T-helper 22 cell (primary cell): Measurements from ENCODE around the gene GALNT17.

Experiments
- DNase-seq: peaks from one replicate; pipeline ENCODE4 v3.0.0-alpha.2; 2020; ENCODE audit warnings: low read depth

Gene GALNT17

DNA sequence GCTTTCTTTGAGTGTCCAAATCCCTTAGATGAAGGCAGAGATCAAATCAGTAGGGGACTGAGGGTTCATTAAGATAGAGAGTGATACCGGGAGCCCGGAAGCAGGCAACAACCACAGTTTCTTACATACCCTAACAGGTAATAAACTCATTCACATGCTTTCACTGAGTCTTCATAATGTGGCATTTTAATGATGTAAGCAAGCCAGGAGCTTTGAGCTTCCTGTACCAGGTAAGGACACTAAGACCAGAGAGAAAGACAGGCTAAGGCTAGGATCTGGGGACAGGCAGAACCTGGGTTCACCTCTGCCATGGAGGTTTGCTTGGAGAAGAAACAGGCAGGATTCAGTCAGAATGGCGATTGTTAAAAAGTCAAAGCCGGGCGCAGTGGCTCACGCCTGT is 618.3 kb downstream of the GALNT17 start:
- DNase-seq, result no peak

DNA sequence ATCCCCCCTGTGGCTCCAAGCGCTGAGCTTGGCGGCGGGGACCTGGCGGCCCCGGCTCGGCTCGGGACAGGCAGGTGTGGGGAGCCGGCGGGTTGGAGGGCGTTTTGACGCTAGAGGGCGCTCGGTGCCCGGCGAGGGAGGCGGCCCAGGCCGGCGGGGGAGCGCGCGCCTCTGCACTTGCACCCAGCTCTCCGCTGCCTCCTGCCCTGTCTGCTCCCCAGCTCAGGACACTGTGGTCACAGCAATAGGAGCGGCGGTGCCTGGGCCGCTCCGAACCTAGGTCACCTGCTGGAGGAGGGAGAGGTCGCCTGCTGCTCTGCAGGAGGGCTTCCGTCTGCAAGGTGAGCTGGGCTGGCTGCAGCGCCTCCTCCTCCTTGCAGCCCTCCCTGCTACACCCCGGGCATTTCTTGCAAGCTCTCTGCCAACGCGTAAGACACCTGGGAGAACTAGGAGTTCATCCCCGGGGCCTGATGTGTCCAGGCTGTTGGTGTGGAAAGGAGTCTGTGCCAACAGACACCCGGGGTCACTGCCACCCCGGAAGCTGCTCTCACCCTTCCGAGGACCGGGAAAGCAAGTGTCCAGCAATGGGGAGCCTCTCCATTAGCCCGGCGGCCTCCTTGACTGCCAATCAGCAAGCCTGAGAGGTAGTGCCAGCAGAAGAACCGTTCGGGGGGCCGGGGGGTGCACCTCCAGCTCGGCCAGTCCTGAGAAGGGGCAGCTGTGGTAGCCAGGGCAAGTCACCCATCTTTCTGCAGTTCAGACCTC is 620.4 kb downstream of the GALNT17 start:
- DNase-seq, result no peak

DNA sequence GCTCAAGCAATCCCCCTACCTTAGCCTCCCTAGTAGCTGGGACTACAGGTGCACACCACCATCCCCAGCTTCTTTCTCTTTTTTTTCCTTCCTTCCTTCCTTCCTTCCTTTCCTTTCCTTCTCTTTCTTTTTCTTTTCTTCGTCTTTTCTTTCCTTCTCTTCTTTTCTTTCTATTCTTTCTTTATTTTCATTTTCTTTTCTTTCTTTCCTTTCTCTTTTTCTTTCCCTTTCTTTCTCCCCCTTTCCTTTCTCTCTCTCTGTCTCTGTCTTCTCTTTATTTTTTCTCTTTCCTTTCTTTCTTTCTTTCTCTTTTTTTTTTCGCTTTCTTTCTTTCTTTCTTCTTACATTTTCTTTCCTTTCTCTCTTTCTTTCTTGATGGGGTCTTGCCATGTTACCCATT is 621.3 kb downstream of the GALNT17 start:
- DNase-seq, result no peak

DNA sequence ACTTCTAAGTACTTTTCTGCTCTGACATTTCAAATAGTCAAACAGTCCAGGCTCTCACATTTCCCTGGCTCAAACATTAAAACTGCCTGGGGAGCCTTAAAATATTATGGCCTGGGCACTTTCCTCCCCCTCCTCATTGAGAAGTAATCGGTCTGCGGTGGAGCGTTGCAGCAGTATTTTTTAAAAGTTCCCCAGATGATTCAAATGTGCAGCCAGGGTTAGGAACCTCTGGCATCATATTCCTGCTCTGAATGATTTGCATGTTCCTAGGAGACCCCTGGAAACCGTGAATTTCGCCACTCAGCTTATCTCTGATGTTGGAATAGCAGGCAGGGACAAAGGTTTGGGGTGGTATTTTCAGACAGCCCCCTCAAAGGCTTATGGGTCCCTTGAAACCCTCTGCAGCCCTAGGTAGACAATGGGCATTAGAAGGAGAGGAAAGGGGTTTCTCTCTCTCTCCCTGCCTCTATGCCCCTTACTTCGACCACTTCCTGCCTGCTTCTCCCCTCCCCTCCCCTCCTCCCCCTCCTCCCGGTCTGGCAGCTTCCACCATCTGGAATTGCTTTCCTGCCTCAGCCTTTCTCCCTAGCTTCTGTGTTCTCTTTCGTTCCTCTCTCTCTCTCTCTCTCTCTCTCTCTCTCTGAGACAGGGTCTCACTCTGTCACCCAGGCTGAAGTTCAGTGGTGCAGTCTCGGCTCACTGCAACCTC is 622.2 kb downstream of the GALNT17 start:
- no peak for DNase-seq

DNA sequence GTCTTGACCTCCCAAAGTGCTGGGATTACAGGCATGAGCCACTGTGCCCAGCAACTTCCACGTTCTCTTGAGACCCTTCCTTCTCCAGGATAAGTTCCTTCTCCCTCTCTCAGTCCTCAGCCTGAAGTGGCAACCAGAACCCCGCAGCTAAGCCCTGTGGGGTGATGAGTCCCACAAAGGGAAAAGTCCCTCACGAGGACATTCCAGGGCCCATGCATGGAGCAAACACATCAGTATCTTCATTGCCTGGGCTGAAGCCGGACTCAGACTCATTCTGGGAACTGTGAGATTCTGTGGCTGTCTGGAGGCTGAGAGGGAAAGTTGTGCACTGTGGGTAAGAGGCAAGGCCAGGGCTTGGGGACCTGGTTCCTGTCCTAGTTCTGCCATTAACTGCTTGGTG is 622.9 kb downstream of the GALNT17 start:
- DNase-seq, result no peak

DNA sequence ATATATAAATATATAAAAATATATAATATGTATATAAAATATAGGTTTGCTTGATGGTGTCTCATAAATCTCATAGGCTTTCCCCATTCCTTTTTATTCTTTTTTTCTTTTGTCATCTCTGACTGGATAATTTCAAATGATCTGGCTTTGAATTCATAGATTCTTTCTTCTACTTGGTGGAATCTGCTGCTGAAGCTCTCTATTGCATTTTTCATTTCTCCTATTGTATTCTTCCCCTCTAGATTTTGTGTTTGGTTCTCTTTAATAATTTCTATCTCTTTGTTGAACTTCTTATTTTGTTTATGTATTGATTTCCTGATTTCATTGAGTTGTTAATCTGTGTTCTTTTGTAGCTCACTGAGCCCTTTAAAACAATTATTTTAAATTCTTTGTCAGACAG is 629.4 kb downstream of the GALNT17 start:
- DNase-seq, result no peak
